ENCODE measurements around the gene MMP14. TPM values are rescaled to one million over a fixed set of nuclear protein-coding genes. Genes with fewer than 3 reads are reported as not detected.

MMP14 gene
- polyA plus RNA-seq, 3 donors = 0.14 to 4.6 (median 0.44) TPM

DNA sequence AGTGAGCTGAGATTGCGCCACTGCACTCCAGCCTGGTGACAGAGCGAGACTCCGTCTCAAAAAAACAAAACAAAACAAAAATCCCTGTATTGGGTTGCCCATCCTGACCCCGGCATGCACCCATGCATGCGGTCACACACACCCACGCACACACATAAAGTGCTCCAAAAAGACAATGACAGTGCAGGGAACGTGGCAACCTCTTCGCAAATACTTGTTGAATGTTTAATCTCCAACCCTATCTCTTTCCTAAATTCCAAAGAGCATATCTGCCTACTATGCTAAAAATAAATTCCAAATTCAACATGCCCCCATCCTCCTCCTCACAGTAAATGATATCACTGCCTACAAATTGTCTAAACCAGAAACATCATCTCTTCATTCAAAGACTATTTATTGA, 34.7 kb upstream of the MMP14 start:
- WGBS (ENCODE audit: insufficient coverage) = 68% methylated on average over 7 of the region's 8 CpGs
- Histone ChIP-seq H3K27me3 (ENCODE audit: control insufficient read depth in 2 of 2, insufficient read depth in 2 of 2, low read length in 2 of 2) (no peaks in the 10 kb centered on the region), H3K4me3 (replicated peaks in 1 of 3; ENCODE audit: low read depth in 2 of 3, low read length in 3 of 3) (no peak overlapping the region), H3K4me1 (ENCODE audit: control insufficient read depth in 1 of 2, insufficient read depth in 2 of 2, low read length in 2 of 2) (peaks cover 81 to 93% of the 10 kb centered on the region in 2 donors), H4K20me1 (ENCODE audit: insufficient read depth, low read length) (peaks cover 81% of the 10 kb centered on the region), H3K36me3 (replicated peaks in 1 of 2; ENCODE audit: control insufficient read depth in 1 of 2, insufficient read depth in 2 of 2, low read length in 2 of 2) (peaks cover 12 to 45% of the 10 kb centered on the region in 2 donors), H3K9ac (ENCODE audit: insufficient read depth, low read length, poor library complexity, severe bottlenecking) (no peak overlapping the region), H3K27ac (ENCODE audit: low read depth in 1 of 2, low read length in 2 of 2) (peak overlapping the region in 1 of 2 donors; percentile 75), H3K4me2 (replicated peaks; ENCODE audit: extremely low read depth, low read length, poor library complexity, severe bottlenecking) (peak overlapping the region; percentile 12), H2AFZ (ENCODE audit: insufficient read depth, low read depth, low read length, poor library complexity, severe bottlenecking) (no peak overlapping the region), H3K79me2 (ENCODE audit: insufficient read depth, low read length) (peaks cover 95% of the 10 kb centered on the region), H3K9me3 (replicated peaks in 1 of 2; ENCODE audit: control insufficient read depth in 1 of 2, insufficient read depth in 1 of 2, low read length in 2 of 2) (no peaks in the 10 kb centered on the region)
- Mint-ChIP-seq H3K36me3 (peaks cover 55 to 84% of the 10 kb centered on the region in 2 donors), H3K4me3 (no peak overlapping the region), H3K27ac (peak overlapping the region; percentile 72 to 91 (median 86)), H3K4me1 (peaks cover 92% of the 10 kb centered on the region), H3K9me3 (peaks cover 0 to 2% (median 0%) of the 10 kb centered on the region in 7 donors), H3K27me3 (ENCODE audit: low read depth in 3 of 3) (peaks cover 0 to 2% (median 2%) of the 10 kb centered on the region in 3 donors)
- TF ChIP-seq, protein P1, sequence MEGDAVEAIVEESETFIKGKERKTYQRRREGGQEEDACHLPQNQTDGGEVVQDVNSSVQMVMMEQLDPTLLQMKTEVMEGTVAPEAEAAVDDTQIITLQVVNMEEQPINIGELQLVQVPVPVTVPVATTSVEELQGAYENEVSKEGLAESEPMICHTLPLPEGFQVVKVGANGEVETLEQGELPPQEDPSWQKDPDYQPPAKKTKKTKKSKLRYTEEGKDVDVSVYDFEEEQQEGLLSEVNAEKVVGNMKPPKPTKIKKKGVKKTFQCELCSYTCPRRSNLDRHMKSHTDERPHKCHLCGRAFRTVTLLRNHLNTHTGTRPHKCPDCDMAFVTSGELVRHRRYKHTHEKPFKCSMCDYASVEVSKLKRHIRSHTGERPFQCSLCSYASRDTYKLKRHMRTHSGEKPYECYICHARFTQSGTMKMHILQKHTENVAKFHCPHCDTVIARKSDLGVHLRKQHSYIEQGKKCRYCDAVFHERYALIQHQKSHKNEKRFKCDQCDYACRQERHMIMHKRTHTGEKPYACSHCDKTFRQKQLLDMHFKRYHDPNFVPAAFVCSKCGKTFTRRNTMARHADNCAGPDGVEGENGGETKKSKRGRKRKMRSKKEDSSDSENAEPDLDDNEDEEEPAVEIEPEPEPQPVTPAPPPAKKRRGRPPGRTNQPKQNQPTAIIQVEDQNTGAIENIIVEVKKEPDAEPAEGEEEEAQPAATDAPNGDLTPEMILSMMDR (IDR thresholded peaks at IDR 0.05) = no peak
- intact Hi-C loops (cut with micrococcal nuclease) = no loop called here
- DNase-seq = no peak

DNA sequence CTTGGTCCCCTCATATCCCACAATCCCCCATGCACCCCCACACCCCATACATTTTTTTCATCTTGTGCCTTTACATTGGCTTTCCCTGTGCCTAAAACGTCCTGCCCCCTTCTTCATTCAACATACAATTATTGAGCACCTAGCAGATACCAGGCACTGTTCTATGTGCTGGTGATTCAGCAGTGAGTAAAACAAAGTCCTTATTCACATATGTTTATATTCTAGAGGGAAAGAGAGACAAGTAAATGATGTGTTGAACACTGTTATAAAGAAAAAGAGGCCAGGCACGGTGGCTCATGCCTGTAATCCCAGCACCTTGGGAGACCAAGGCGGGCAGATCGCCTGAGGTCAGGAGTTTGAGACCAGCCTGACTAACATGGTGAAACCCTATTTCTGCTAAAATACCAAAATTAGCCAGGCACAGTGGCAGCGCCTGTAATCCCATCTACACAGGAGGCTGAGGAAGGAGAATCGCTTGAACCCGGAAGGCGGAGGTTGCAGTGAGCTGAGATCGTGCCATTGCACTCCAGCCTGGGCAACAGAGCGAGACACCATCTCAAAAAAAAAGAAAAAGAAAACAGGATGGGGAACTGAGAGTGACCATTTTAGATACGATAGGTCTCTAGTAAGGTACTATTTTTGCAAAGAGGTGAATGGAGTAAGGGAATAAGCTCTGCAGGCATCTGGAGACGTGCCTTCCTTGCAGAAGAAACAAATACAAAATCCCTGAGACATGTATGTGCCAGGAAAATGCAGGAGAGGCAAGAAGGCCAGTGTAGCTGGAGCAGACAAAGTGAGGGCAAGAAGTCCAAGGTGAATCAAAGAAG, 33.3 kb upstream of the MMP14 start:
- Histone ChIP-seq H3K4me1 (ENCODE audit: control insufficient read depth in 1 of 2, insufficient read depth in 2 of 2, low read length in 2 of 2) (peaks cover 79 to 91% of the 10 kb centered on the region in 2 donors), H3K9ac (ENCODE audit: insufficient read depth, low read length, poor library complexity, severe bottlenecking) (no peak overlapping the region), H3K27ac (ENCODE audit: low read depth in 1 of 2, low read length in 2 of 2) (peak overlapping the region; percentile 9 to 75), H3K4me2 (replicated peaks; ENCODE audit: extremely low read depth, low read length, poor library complexity, severe bottlenecking) (peak overlapping the region; percentile 49), H3K79me2 (ENCODE audit: insufficient read depth, low read length) (peaks cover 95% of the 10 kb centered on the region), H3K36me3 (replicated peaks in 1 of 2; ENCODE audit: control insufficient read depth in 1 of 2, insufficient read depth in 2 of 2, low read length in 2 of 2) (peaks cover 9 to 44% of the 10 kb centered on the region in 2 donors), H4K20me1 (ENCODE audit: insufficient read depth, low read length) (peaks cover 81% of the 10 kb centered on the region), H3K9me3 (replicated peaks in 1 of 2; ENCODE audit: control insufficient read depth in 1 of 2, insufficient read depth in 1 of 2, low read length in 2 of 2) (no peaks in the 10 kb centered on the region), H3K27me3 (ENCODE audit: control insufficient read depth in 2 of 2, insufficient read depth in 2 of 2, low read length in 2 of 2) (no peaks in the 10 kb centered on the region), H2AFZ (ENCODE audit: insufficient read depth, low read depth, low read length, poor library complexity, severe bottlenecking) (no peak overlapping the region), H3K4me3 (replicated peaks in 1 of 3; ENCODE audit: low read depth in 2 of 3, low read length in 3 of 3) (peak overlapping the region in 1 of 3 experiments; percentile 22)
- peak overlapping the region; percentile 7 to 42 for H3K4me3 Mint-ChIP-seq
- TF ChIP-seq, protein P1 (IDR thresholded peaks at IDR 0.05) = no peak
- H3K27me3 Mint-ChIP-seq (ENCODE audit: low read depth in 3 of 3) = peaks cover 0 to 5% (median 2%) of the 10 kb centered on the region in 3 donors
- H3K27ac Mint-ChIP-seq = peak overlapping the region; percentile 79 to 91 (median 86)
- H3K4me1 Mint-ChIP-seq = peaks cover 91% of the 10 kb centered on the region
- peaks cover 0 to 2% (median 0%) of the 10 kb centered on the region in 7 donors for H3K9me3 Mint-ChIP-seq
- H3K36me3 Mint-ChIP-seq = peaks cover 54 to 85% of the 10 kb centered on the region in 2 donors
- intact Hi-C loops (cut with micrococcal nuclease) = no loop called here
- WGBS (ENCODE audit: insufficient coverage) = 84% methylated on average over 5 of the region's 12 CpGs
- no peak for DNase-seq

All from CD14-positive monocyte (primary cell).